ENCODE data around the gene PSTPIP1.

- TF ChIP-seq ZFP30 (CRISPR knock-in tag; IDR thresholded peaks at IDR 0.05) (no peak), ZNF565 (CRISPR knock-in tag; conservative IDR thresholded peaks at IDR 0.05; ENCODE audit: low read depth) (no peak)
- TF ChIP-seq, protein P1, sequence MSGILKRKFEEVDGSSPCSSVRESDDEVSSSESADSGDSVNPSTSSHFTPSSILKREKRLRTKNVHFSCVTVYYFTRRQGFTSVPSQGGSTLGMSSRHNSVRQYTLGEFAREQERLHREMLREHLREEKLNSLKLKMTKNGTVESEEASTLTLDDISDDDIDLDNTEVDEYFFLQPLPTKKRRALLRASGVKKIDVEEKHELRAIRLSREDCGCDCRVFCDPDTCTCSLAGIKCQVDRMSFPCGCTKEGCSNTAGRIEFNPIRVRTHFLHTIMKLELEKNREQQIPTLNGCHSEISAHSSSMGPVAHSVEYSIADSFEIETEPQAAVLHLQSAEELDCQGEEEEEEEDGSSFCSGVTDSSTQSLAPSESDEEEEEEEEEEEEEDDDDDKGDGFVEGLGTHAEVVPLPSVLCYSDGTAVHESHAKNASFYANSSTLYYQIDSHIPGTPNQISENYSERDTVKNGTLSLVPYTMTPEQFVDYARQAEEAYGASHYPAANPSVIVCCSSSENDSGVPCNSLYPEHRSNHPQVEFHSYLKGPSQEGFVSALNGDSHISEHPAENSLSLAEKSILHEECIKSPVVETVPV (CRISPR knock-in tag; IDR thresholded peaks at IDR 0.05), result no peak
- TF ChIP-seq, protein P2, sequence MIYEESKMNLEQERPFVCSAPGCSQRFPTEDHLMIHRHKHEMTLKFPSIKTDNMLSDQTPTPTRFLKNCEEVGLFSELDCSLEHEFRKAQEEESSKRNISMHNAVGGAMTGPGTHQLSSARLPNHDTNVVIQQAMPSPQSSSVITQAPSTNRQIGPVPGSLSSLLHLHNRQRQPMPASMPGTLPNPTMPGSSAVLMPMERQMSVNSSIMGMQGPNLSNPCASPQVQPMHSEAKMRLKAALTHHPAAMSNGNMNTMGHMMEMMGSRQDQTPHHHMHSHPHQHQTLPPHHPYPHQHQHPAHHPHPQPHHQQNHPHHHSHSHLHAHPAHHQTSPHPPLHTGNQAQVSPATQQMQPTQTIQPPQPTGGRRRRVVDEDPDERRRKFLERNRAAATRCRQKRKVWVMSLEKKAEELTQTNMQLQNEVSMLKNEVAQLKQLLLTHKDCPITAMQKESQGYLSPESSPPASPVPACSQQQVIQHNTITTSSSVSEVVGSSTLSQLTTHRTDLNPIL (CRISPR knock-in tag; IDR thresholded peaks at IDR 0.05; ENCODE audit: low read depth), result no peak
Observed at GRCh38 chr15:76987276-76987675, 7.7 kb upstream of the PSTPIP1 start.

Data from SK-N-SH treated with all-trans-retinoic acid at 6 μM for 48 hours (cell line).